Immature natural killer cell (primary cell): ENCODE results near the gene SNX3. TPM values are rescaled to one million over a fixed set of nuclear protein-coding genes. Genes with fewer than 3 reads are reported as not detected.
"Not testable (repeated sequence)": the region's sequence is repeated elsewhere in the genome, so short reads cannot be mapped to it uniquely, and the experiment has no call there.

Source experiments
- DNase-seq, 3 donors: peaks; one replicate each; pipeline ENCODE4 v3.0.0; 2022; ENCODE audit warnings: mixed read lengths in 1 of 3
- H3K27ac Mint-ChIP-seq, 6 donors: one replicate each; pipeline ENCODE4 v1.8.0; 2020; ENCODE audit warnings: mixed read lengths in 6 of 6, mild to moderate bottlenecking in 5 of 6, inconsistent platforms in 4 of 6, moderate library complexity in 3 of 6
- H3K27me3 Mint-ChIP-seq, 3 donors: one replicate each; pipeline ENCODE4 v1.8.0; 2020 to 2021; ENCODE audit warnings: low read depth in 3 of 3, mild to moderate bottlenecking in 3 of 3, mixed read lengths in 3 of 3, moderate library complexity in 3 of 3, inconsistent platforms in 1 of 3
- H3K36me3 Mint-ChIP-seq, 3 donors: one replicate each; pipeline ENCODE4 v1.8.0; 2020; ENCODE audit warnings: mixed read lengths in 3 of 3, inconsistent platforms in 2 of 3, mild to moderate bottlenecking in 2 of 3
- H3K4me1 Mint-ChIP-seq, 2 donors: one replicate each; pipeline ENCODE4 v1.8.0; 2020; ENCODE audit warnings: inconsistent platforms in 2 of 2, mild to moderate bottlenecking in 2 of 2, mixed read lengths in 2 of 2, moderate library complexity in 1 of 2
- H3K4me3 Mint-ChIP-seq, 5 donors: one replicate each; pipeline ENCODE4 v1.8.0; 2020; ENCODE audit warnings: mild to moderate bottlenecking in 5 of 5, mixed read lengths in 5 of 5, inconsistent platforms in 3 of 5, moderate library complexity in 3 of 5
- H3K9me3 Mint-ChIP-seq, 6 donors: one replicate each; pipeline ENCODE4 v1.8.0; 2020; ENCODE audit warnings: mild to moderate bottlenecking in 6 of 6, mixed read lengths in 6 of 6, inconsistent platforms in 4 of 6, moderate library complexity in 3 of 6
- polyA plus RNA-seq, 3 donors: library from polyadenylated mRNA; unstranded; fragments of 300-500 nt; fragmentation: Illumina TruSeq; gene quantifications; one replicate each; pipeline ENCODE4 v1.2.3, GENCODE V29; 2021

SNX3 gene
- 100 to 1,000 TPM; 218 to 469 (median 234) TPM for polyA plus RNA-seq

DNA sequence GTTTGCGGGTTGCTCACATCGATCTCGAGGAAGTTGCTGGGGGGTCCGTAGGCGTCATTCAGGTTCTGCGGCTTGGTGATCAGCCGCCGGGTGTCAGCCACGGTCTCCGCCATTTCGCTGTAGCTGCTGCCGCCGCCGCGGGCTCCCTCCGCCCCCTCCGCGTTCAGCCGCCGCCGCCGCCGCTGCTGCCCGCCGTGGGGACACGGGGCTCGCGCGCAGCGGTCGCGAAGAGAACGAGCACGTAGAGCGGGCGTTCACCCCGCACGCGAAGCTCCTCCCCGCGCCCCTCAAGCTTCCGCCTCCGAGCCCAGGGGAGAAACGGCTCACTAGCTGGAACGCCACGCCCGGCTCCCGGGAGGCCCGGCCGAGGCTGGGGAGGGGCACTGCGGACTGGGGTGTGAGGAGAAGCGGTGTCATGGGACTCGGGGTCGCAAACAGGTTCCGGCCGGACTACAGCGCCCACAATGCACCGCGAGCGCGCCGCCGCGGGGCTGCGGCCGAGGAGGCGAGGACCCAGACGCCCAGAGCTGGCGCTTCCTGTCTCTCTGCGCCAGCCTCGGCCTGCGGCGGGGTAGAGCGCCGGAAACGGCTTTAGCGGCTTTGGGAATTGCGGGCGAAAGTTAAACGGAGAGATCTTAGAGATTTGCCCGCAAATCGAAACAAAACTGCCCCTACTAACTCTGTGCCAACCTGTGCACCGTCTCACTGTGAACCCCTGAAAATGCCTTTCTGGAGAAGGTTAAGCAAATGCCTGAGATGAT is at the start of gene SNX3:
Gene SNX3 (minus strand): TSS at position 232 of the 761 bp plus-strand sequence. CDS start 119 bp downstream, at position 113.
- Mint-ChIP-seq H3K27me3 (peaks cover 13 to 22% (median 17%) of the 10 kb centered on the region in 3 donors), H3K27ac (peak within 1 kb of the TSS; percentile 94 to 99 (median 97)), H3K36me3 (no peaks in the 10 kb centered on the region), H3K9me3 (no peaks in the 10 kb centered on the region), H3K4me1 (peaks cover 28 to 45% of the 10 kb centered on the region in 2 donors), H3K4me3 (peak within 1 kb of the TSS; percentile 89 to 99 (median 94))
- peak; percentile 93 to 95 (median 94) for DNase-seq

DNA sequence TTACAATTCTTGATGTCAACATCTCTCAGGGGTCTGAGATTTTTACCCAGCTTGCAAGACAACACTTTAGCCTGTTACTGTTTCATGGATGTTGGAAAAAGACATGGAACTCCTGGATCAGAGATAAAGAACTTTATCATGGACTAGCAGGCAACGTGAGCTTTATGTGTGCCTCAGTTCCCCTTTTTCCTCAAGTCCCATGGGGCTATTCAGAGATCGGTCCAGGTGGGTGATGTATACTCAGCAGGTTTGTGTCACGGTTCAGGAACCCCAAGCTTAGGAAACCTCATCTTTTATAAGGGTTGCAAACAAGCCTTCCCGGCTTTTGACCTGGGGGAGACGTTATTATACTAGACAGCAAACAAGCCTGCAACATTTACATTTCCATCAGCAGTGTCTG is 49.0 kb upstream of the SNX3 start:
- no peaks in the 10 kb centered on the region for H3K9me3 Mint-ChIP-seq

DNA sequence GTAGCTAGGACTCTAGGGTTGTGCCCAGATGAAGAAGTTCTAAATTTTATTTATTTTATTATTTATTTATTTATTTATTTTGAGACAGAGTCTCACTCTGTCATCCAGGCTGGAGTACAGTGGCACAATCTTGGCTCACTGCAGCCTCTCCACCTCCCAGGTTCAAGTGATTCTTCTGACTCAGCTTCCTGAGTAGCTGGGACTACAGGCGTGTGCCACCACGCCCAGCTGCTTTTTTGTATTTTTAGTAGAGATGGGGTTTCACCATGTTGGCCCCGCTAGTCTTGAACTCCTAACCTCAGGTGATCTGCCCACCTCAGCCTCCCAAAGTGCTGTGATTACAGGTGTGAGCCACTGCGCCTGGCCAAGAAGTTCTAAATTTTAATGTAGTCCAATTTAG is 47.8 kb upstream of the SNX3 start:
- H3K36me3 Mint-ChIP-seq, DNase-seq, H3K4me1 Mint-ChIP-seq, H3K27ac Mint-ChIP-seq, H3K27me3 Mint-ChIP-seq, H3K4me3 Mint-ChIP-seq, H3K9me3 Mint-ChIP-seq: not testable (repeated sequence)

More for the DNA sequence above, 49.0 kb upstream of the SNX3 start:
- Mint-ChIP-seq H3K4me3 (no peak overlapping the region), H3K27ac (no peak overlapping the region), H3K36me3 (peaks cover 0 to 5% (median 0%) of the 10 kb centered on the region in 3 donors), H3K27me3 (peaks cover 0 to 3% (median 1%) of the 10 kb centered on the region in 3 donors), H3K4me1 (no peaks in the 10 kb centered on the region)
- DNase-seq = no peak

DNA sequence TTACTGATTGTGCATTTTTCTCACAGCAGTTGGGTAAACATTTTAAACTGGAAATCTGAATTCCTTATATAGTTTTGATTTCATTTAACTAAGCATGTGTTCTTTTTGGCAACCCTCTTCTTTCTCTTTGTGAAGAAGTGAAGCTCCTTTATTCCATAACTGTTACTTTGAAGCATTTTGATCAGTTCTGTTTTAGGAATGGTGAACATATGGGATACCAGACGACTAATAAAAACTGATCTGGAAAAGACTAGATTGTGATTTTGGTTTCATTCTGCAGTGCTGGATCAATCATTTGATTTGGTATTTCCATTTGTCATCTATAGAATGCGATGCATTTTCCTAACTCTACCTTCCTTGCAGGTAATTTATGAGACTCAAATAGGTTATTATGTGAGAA is 43.8 kb upstream of the SNX3 start:
- H3K27ac Mint-ChIP-seq = no peak overlapping the region
- no peak for DNase-seq
- no peak overlapping the region for H3K4me3 Mint-ChIP-seq
- H3K4me1 Mint-ChIP-seq = no peaks in the 10 kb centered on the region
- H3K36me3 Mint-ChIP-seq = peaks cover 0 to 3% (median 0%) of the 10 kb centered on the region in 3 donors
- H3K27me3 Mint-ChIP-seq = no peaks in the 10 kb centered on the region
- no peaks in the 10 kb centered on the region for H3K9me3 Mint-ChIP-seq

DNA sequence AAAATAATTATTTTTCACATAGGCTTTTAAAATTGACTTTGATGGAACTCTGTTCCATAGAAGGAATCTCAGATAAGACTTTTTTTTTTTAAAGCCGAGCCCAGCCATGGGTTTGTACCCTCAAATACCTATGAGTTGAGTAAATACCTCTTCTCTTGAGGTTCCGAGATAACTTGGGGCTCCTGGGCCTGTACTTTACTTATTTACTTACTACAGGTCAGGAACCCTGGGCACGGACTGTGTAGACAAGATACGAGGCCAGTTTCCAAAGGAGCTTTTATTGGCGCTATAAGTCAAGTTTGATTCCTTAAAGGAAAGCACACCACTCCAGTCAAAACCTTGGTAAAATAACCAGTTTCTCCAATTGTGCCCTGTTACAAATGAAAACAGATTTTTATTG is 41.5 kb upstream of the SNX3 start:
- peaks cover 0 to 3% (median 0%) of the 10 kb centered on the region in 3 donors for H3K36me3 Mint-ChIP-seq
- H3K4me3 Mint-ChIP-seq = no peak overlapping the region
- H3K4me1 Mint-ChIP-seq = no peaks in the 10 kb centered on the region
- no peak for DNase-seq
- H3K9me3 Mint-ChIP-seq = no peaks in the 10 kb centered on the region
- no peak overlapping the region for H3K27ac Mint-ChIP-seq
- H3K27me3 Mint-ChIP-seq = no peaks in the 10 kb centered on the region

DNA sequence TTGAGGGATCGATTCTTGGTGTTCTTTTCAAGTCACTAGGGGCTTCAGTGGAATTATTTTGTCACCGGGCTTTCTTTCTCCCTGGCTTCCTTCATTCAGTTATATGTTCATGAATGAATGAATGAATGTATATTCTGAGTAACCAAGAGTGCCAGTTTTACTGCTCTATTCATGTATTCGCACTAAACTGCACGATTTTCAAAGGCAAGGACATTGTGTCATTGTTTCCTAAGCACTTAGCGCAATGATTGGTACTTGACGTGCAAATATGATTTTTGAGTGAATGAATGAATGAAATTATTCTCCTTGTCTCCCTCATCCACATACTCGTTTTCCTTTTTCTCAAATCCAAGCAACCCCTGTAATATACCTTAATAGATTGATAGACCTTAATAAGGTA is 34.8 kb upstream of the SNX3 start:
- peaks cover 4 to 7% (median 7%) of the 10 kb centered on the region in 3 donors for H3K27me3 Mint-ChIP-seq
- H3K4me3 Mint-ChIP-seq = peak overlapping the region; percentile 95 to 99 (median 96)
- peak overlapping the region; percentile 97 to 100 (median 99) for H3K27ac Mint-ChIP-seq
- no peaks in the 10 kb centered on the region for H3K9me3 Mint-ChIP-seq
- peaks cover 18 to 21% of the 10 kb centered on the region in 2 donors for H3K4me1 Mint-ChIP-seq
- DNase-seq = no peak
- H3K36me3 Mint-ChIP-seq = no peaks in the 10 kb centered on the region

DNA sequence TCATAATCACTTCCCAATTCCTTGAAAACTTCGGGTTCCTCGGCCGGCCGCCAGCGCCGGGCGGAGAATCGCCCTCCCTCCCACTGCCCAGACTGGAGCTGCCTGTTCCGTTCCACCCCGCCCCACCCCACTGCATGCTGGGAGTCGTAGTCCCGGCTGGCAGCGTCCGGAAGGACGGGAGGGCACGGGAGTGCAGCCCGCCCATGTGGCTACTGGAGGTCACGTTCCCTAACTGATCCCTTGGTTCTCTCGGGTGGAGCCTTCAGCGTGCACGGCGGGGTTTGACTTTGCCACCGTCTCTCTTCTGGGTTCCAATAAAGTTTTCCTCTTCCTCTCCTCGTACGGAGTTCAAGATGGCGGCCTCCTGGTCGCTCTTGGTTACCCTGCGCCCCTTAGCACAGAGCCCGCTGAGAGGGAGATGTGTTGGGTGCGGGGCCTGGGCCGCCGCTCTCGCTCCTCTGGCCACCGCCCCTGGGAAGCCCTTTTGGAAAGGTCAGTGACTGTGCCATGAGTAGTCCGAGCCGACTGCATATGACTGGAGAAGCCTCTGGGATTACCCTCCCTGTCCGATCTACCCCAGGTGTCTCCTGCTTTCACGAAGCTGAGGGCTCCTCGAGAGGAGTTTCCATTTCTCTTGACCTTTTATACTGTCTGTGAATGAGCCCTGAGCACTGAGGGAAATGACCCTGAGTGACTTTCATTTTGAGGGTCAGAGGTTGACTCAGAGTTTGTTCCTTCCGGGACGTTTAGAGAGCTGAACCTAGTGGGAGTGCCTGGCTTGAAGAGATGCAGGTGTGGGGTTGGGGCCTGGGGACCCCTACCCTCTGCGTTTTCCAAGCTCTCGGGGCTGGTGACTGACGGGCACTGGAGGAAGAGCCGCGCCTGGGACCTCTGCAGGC is 34.1 kb upstream of the SNX3 start, which contains the start of gene AFG1L:
Gene AFG1L (plus strand): TSS at position 328 of the 899 bp plus-strand sequence. CDS start 26 bp downstream, at position 354.
- Mint-ChIP-seq H3K27me3 (peaks cover 4 to 7% (median 7%) of the 10 kb centered on the region in 3 donors), H3K4me1 (peaks cover 18 to 21% of the 10 kb centered on the region in 2 donors), H3K9me3 (no peaks in the 10 kb centered on the region), H3K4me3 (peak within 1 kb of the TSS; percentile 95 to 99 (median 96)), H3K36me3 (no peaks in the 10 kb centered on the region), H3K27ac (peak within 1 kb of the TSS; percentile 97 to 100 (median 99))
- peak; percentile 86 to 88 (median 87) for DNase-seq

DNA sequence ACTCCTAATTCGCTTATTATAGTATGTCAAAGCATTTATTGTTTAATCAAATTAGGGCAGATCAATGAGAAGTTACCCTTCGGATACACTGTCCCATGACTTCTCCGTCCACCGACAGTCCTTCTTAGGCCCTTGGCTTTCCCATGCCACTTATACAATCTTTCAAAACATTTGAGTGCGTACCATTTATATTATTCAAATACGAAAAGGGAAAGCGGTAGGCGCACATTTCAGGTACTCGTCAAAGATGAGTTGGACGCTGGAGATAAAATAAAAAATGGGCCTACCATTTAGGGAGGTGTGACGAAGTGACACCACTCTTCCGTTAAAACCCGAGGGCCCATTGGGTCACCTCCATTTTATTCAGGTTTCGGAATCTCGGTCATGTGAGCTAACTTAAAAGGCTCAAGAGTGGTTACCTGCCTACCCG is 33.5 kb upstream of the SNX3 start:
- Mint-ChIP-seq H3K9me3 (no peaks in the 10 kb centered on the region), H3K27me3 (peaks cover 4 to 7% (median 7%) of the 10 kb centered on the region in 3 donors), H3K36me3 (no peaks in the 10 kb centered on the region), H3K4me3 (peak overlapping the region; percentile 95 to 99 (median 96)), H3K4me1 (peaks cover 18 to 21% of the 10 kb centered on the region in 2 donors), H3K27ac (peak overlapping the region; percentile 97 to 100 (median 99))
- no peak for DNase-seq

DNA sequence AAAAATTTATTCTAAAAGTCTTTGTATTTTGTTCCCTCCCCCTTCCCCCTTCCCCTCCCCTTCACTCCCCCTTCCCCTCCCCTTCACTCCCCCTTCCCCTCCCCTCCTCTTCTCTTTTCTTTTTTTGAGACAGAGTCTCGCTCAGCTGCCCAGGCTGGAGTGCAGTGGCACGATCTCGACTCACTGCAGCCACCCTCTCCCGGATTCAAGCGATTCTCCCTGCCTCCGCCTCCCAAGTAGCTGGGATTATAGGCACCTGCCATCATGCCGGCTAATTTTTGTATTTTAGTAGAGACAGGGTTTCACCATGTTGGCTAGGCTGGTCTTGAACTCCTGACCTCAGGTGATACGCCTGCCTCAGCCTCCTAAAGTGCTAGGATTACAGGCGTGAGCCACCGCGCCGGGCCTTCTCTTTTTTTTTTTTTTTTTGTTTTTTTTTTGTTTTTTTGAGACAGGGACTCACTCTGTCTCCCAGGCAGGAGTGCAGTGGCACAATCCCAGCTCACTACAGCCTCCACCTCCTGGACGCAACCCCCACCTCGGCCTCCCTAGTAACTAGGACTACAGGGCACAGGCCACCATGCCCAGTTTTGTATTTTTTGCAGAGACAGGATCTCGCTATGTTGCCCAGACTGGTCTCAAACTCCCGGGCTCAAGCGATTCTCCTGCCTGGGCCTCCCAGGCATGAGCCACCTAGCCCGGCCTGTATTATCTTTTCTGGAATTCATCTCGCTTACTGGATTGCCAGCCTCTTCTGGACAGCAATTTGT is 32.9 kb upstream of the SNX3 start:
- H3K36me3 Mint-ChIP-seq = no peaks in the 10 kb centered on the region
- H3K4me1 Mint-ChIP-seq = peaks cover 18 to 21% of the 10 kb centered on the region in 2 donors
- peak overlapping the region; percentile 97 to 100 (median 99) for H3K27ac Mint-ChIP-seq
- H3K27me3 Mint-ChIP-seq = peaks cover 4 to 9% (median 8%) of the 10 kb centered on the region in 3 donors
- peak overlapping the region; percentile 95 to 99 (median 96) for H3K4me3 Mint-ChIP-seq
- DNase-seq = no peak
- no peaks in the 10 kb centered on the region for H3K9me3 Mint-ChIP-seq

DNA sequence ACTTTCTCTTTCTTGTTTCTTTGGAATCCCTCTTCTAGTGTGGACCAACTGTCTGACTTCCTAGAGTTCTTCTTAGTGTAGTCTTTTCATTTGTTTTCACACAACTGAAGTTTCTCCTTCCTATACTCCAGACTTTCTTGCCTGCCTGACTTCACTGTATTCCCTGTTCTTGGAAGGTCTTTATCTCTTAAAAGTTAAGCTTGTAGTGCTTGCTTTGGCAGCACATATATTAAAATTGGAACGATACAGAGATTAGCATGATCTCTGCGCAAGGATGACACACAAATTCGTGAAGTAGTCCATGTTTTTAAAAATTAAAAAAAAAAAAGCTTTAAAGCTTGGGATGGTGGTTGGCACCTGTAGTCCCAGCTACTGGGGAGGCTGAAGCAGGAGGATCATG is 31.7 kb upstream of the SNX3 start:
- Mint-ChIP-seq H3K27ac (peak overlapping the region in 2 of 6 donors; percentile 12 to 55), H3K4me1 (peaks cover 18 to 21% of the 10 kb centered on the region in 2 donors)
- H3K27me3 Mint-ChIP-seq, DNase-seq, H3K36me3 Mint-ChIP-seq, H3K9me3 Mint-ChIP-seq, H3K4me3 Mint-ChIP-seq: not testable (repeated sequence)

DNA sequence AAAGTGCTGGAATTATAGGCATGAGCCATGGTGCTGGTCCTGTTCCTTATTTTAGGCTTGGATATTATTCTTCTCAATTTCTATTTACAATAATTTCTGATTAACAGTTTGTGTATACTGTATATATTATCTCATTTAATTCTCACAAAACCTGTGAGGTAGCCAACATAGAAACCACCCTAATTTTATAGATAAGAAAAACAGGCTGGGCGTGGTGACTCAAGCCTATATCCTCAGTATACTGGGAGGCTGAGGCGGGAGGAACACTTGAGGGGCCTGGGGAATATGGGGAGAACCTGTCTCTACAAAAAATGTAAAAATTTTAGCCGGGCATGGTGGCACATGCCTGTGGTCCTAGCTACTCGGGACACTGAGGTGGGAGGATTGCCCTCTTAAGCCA is 30.3 kb upstream of the SNX3 start:
- no peak for DNase-seq
- peaks cover 18 to 21% of the 10 kb centered on the region in 2 donors for H3K4me1 Mint-ChIP-seq

DNA sequence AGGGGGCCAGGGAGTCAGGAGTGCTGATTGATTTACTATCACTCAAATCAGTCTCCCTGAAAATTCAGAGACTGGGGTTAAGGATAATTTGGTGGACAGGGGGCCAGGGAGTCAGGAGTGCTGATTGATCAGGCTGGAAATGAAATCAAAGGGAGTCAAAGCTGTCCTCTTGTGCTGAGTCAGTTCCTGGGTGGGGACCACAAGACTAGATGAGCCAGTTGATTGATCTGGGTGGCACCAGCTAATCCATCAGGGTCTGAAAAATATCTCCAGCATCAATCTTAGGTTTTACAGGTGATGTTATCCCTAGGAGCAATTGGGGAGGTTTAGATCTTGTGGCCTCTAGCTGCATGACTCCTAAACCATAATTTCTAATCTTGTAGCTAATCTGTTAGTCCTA is 27.9 kb upstream of the SNX3 start:
- Mint-ChIP-seq H3K4me3 (no peak overlapping the region), H3K36me3 (no peaks in the 10 kb centered on the region), H3K4me1 (no peaks in the 10 kb centered on the region), H3K27me3 (peaks cover under 1 to 3% (median 1%) of the 10 kb centered on the region in 3 donors), H3K9me3 (no peaks in the 10 kb centered on the region), H3K27ac (no peak overlapping the region)
- DNase-seq = no peak

More for the DNA sequence above, 30.3 kb upstream of the SNX3 start:
- H3K9me3 Mint-ChIP-seq = no peaks in the 10 kb centered on the region
- peaks cover 4 to 9% (median 8%) of the 10 kb centered on the region in 3 donors for H3K27me3 Mint-ChIP-seq
- H3K36me3 Mint-ChIP-seq = no peaks in the 10 kb centered on the region
- H3K27ac Mint-ChIP-seq = no peak overlapping the region
- no peak overlapping the region for H3K4me3 Mint-ChIP-seq

DNA sequence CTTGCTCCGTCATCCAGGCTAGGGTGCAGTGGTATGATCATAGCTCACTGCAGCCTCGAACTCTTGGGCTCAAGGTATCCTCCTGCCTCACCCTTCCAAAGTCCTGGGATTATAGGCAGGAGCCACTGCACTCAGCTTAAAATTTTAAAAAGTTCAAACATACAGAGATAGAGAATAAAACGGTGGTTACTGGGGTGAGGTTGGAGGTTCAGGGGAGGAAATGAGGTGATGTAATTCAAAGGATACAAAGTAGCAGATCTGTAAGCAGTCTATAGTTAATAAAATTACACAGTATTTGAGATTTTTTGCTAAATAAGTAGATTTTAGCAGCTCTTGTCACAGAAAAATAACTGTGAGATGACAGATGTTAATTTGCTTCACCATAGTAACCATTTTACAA is 26.5 kb upstream of the SNX3 start:
- DNase-seq = no peak
- H3K27me3 Mint-ChIP-seq = peaks cover 1 to 6% (median 2%) of the 10 kb centered on the region in 3 donors
- H3K27ac Mint-ChIP-seq = no peak overlapping the region
- no peak overlapping the region for H3K4me3 Mint-ChIP-seq
- no peaks in the 10 kb centered on the region for H3K4me1 Mint-ChIP-seq
- no peaks in the 10 kb centered on the region for H3K36me3 Mint-ChIP-seq
- no peaks in the 10 kb centered on the region for H3K9me3 Mint-ChIP-seq
